HT1080 (cell line): ENCODE data around the gene HOXD10. TPM values are rescaled to one million over a fixed set of nuclear protein-coding genes. Genes with fewer than 3 reads are reported as not detected.

Experiments used
- DNase-seq: peaks from one replicate; pipeline ENCODE4 v3.0.0-alpha.2; 2015; ENCODE audit warnings: low read depth
- polyA plus RNA-seq, 2 experiments: library from polyadenylated mRNA; depleted of rRNA; stranded (reverse); fragments of >200 nt; gene quantifications; 2 replicates each; pipeline ENCODE4 v1.2.3, GENCODE V29; 2015
- total RNA-seq: library from RNA; depleted of rRNA; stranded (reverse); fragments of >200 nt; shearing (Covaris generic); gene quantifications from 2 replicates; pipeline ENCODE4 v1.2.3, GENCODE V29; 2014; rRNA removed

HOXD10 gene
- 8.6 and 10.5 TPM in 2 replicates for total RNA-seq
- 3.3 and 4.7 TPM in 2 replicates for polyA plus RNA-seq (2015; cell fraction: cytosol; rRNA removed)
- polyA plus RNA-seq (2015; cell fraction: nucleus; rRNA removed): 13.0 and 19.5 TPM in 2 replicates

DNA sequence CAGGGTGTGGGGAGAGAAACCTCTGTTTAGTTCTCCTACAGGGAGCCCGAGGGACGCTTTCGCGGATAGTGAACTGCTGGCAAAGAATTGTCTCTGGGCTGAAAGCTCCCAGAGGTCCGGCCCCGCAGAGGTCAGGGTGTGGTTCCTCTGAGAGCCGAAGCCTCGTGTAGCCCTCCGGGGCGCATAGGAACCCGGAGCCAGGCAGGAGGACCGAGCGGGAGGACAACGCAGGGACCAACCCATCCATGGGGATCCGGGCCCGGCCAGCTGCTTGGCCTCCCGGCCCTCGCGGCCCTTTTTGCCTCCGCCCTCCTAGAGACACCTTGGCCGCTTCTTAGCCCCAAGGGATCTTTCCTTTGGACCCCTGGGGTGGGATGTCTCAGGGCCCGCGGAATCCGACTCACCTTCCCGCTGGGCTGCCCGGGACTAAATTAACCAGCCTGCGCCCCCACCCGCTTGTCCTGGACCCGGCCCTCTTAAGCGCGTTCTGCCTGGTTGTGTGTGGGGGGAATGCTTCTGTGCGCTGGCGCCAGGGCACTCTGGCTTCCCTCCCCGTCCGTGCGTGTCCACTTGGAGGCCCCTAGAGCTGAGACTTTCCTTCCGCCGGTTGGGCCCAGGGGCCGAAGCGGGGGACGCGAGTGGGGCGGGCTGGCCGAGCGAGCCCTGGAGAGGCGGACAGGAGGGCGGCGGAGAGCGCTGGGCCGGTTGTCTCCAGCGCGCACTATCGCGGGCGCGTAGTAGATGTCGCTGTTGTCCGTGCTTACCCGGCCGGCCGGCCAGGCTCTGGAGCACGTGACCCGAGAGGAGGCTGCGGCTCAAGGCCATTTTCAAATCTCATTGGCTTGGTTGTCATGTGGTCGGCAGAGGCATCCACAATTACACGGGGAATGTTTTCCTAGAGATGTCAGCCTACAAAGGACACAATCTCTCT lies at the start of gene HOXD10:
HOXD10 (plus strand) TSS at position 896 of the 931 bp plus-strand sequence. CDS start 56 bp downstream, outside the sequence.
- no peak for DNase-seq

- no peak for DNase-seq
Measured at GRCh38 chr2:176067589-176068418, 48.8 kb upstream of the HOXD10 start.

DNA sequence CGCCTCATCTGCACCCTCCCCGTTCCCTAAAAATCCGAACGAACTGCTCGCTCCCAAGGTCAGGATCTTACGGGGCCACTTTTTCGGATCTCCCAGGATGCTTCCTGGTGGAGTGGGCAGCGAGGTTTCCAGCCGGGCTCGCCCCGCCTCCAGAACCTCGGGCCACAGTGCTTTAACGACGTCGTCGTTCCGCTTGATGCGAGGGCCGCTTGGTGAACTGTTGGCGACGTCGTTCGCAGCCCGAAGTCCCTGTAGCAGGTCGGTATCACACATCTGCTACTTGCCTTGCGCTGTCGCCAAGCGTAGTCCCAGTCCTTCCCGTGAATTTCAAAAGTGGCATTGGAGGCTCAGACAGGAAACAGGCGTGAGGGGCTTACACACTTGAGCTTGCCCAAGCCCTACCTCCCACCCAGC lies 48.2 kb upstream of the HOXD10 start:
- no peak for DNase-seq

- DNase-seq: no peak
Measured at GRCh38 chr2:176071330-176072291, 45.0 kb upstream of the HOXD10 start.

DNA sequence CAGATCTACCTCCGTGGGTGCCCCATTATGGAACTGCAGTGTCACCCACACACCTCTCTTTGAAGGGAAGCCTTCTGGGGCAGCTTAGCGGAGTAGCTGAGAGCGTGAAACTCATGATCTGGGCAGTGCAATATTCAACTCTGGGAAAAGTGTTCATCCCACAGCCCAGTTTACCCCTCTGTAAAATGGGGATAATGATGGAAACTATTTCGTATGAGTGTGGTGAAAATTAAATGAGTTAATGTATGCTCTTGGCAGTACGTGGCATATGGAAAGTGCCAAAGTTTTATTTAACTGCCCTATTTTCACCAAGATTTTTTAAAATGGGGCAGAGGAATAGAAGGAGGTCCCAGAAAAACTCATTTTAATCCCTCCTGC lies 44.3 kb upstream of the HOXD10 start:
- no peak for DNase-seq

DNA sequence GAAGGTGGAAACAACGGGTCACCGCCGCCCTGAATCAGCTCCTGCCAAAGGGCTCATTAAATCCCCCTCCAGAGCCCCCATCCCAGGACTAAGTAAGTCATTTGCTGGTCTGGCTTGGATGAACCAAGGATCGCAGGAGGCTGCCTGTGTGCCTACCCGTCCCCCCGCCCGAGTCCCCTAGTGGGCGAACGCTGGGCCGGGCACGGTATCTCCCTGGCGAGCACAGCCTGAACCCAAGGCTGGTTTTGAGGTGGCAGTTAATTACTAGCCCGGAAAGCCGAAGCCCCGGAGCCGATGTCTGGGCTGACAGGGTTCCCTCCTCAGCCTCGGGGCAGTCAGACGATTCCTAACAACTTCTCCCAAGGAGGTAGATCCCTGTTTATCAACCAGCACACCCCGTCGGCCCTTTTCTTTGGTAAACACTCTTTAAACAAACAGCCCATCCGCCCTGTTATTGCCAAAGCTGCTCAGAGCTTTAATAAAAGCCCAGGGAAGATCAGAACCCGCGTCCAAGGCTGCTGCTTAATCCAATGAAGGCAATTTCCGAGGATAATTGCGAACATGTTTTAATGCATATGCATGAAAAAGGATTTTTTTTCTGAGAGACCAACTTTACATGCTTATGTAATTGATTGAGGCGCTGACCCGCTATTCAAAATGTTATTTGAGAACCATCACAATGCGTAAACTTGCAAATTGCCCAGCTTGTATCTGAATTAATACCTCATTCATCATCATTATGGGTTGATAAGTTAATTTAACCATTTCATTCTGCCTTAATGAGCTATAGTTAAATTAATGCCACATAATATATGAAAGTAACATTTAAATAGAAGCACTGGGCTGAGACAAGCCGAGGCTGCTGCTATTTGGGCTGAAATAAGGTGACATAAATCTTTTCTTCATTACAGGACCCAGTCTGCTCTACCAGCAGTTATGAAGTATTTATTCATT lies 43.4 kb upstream of the HOXD10 start:
- DNase-seq: no peak

DNA sequence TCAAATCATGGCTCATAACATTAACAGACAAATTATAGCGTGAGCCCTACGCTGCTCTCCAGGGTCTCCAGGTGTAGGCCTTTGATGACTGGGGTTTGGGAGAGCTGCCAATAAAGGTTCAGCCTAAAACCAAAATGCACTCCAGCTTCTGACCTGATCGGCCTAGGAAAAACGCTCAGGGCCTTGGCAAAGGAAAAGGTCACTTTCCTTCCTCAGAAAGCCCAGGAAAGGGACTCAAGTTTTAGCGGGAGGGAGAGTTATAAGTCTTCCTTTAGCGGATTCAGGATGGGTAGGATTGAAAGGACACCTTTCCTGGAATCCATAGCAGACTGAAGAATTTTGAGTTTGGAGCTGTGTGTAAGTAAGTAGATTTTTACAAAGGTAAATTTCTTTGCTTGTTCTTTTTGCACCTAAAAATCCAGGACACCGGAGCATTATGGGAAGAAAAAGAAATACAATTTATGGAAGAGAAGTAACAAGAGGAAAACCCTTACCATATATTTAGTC lies 41.6 kb upstream of the HOXD10 start:
- no peak for DNase-seq

- no peak for DNase-seq
Measured at GRCh38 chr2:176075481-176075880, 41.1 kb upstream of the HOXD10 start.

- no peak for DNase-seq
Measured at GRCh38 chr2:176076063-176076462, 40.5 kb upstream of the HOXD10 start.

GRCh38 chr2:176076796-176077195 lies 39.8 kb upstream of the HOXD10 start:
- DNase-seq: no peak

- no peak for DNase-seq
Measured at GRCh38 chr2:176078541-176079284, 37.9 kb upstream of the HOXD10 start.

- no peak for DNase-seq
Measured at GRCh38 chr2:176079285-176079830, 37.2 kb upstream of the HOXD10 start.

GRCh38 chr2:176079831-176080539 lies 36.6 kb upstream of the HOXD10 start:
- DNase-seq: peak; percentile 74

DNA sequence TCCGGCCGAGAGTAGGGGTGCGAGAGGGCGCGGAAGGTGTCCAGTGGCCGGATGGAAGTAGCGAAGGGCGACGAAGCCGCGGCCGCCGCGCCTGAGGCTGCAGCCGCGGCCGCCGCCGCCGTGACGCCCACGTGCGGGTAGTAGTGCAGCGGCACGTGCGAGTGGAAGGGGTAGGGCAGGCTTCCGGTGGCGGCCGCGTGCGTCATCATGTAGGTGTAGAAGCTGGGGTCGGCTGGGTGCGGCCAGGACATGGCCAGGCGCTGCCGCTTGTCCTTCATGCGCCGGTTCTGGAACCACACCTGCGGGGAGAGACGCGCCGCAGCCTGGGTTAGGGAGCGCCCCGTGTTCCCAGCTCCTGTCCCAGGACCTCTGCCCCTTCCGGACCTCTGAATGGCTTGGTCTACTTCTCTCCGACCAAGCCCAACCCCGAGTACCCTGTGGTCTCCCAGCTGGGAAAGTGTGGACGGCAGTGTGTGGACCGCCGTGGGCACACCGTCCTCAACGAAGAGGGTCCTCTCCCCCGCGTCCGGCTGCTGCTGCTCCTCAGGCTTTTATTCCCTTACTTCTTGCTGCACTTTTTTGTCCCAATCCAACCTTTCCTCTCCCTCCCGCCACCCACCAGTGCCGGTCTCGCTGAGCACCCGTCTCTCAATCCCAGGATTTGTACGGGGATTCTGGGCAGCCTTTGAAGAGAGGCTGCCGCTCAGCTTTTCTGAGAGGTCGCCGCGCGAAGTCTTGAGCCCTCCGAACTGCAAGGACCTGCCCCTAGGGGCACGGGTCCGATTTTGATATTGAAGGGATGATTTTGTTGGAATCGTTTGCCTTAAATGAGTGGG lies 35.8 kb upstream of the HOXD10 start:
- DNase-seq: peak; percentile 28

DNA sequence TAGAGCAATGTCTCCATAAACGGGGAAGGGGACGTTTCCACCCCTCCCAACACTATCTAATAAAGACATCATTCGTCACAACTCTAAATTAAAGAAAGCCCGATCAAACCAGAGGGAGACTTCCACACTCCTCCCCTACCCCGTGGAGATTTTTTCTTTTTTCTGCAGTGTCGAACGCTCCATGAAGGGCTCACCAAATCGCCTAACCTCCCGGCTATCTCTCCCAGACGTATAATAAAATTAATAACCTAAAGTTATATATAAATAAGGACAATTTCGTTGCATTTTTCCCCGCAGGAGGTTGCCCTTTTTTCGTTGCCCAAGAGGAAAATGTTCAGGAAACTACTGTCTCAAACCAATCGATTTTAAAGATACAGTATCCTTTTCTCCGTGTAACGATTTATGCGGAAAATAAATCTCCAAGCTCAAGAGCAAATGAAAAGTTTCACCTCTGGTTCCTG lies 35.2 kb upstream of the HOXD10 start:
- DNase-seq: no peak

GRCh38 chr2:176081837-176082524 lies 34.6 kb upstream of the HOXD10 start:
- DNase-seq: no peak
